Activated CD8-positive, alpha-beta memory T cell treated with anti-CD3 and anti-CD28 coated beads, Interleukin-2, amount 50 U/mL, for 24 hours (primary cell): ENCODE results near the gene RAB3A.
"Not testable (repeated sequence)": the region's sequence is repeated elsewhere in the genome, so short reads cannot be mapped to it uniquely, and the experiment has no call there.

ENCODE experiments used
- DNase-seq: peaks from one replicate; pipeline ENCODE4 v3.0.0-alpha.2; 2020; ENCODE audit errors: extremely low read depth

The RAB3A gene

DNA sequence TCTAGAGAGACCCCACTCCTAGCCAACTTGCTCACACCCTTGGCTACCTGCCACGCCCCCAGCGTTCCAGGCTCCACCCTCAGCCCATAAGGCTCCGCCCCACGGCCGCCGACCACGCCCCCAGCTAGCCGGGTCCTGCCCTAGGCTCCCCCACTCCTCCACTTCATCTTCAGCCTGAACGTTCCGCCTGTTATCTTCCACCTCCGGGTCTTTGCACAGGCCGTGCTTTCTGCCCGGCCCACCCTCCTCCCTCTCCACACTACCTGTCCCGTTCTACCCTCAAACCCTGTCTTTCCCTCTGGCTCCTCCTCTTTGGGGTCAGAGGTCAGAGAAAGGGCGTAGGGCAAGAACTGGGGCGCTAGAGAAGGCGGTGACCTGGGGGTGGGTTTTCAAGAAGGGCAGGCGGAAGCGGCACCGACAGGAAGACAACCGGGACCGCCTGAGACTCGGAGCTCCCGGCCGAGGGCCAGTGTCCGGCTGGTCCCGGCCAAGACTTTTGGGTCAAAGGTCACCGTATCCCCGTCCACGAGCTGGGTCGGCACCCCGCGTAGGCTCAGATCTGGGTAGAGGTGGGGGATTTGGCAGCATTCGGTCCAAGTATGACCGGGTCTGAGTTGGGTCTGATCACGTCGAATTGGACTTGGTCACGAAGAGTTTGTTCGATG lies 20.1 kb upstream of the RAB3A start:
- no peak for DNase-seq

- no peak for DNase-seq
Observed at GRCh38 chr19:18221815-18222725, 18.2 kb upstream of the RAB3A start.

- no peak for DNase-seq
Observed at GRCh38 chr19:18220632-18221275, 16.9 kb upstream of the RAB3A start.

GRCh38 chr19:18219911-18220631 lies 16.2 kb upstream of the RAB3A start:
- DNase-seq, result no peak

- no peak for DNase-seq
Observed at GRCh38 chr19:18218600-18218999, 14.8 kb upstream of the RAB3A start.

GRCh38 chr19:18218159-18218558 lies 14.3 kb upstream of the RAB3A start:
- no peak for DNase-seq

GRCh38 chr19:18216789-18217188 lies 12.9 kb upstream of the RAB3A start:
- DNase-seq, result no peak

GRCh38 chr19:18214779-18215433 lies 11.1 kb upstream of the RAB3A start:
- DNase-seq, result no peak

- no peak for DNase-seq
Observed at GRCh38 chr19:18211683-18212082, 7.8 kb upstream of the RAB3A start.

DNA sequence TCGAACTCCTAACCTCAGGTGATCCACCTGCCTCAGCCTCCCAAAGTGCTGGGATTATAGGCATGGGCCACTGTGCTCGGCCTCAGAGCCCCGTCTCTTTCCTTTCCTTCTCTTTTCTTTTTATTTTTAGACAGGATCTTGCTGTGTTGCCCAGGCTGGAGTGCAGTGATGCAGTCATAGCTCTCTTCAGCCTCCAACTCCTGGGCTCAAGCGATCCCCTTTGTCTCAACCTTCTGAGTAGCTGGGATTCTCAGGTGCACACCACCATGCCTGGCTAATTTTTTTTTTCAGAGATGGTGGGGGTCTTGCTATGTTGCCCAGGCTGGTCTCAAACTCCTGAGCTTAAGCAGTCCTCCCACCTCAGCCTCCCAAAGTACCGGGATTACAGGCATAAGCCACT lies 6.1 kb upstream of the RAB3A start:
- not testable (repeated sequence) for DNase-seq

- no peak for DNase-seq
Observed at GRCh38 chr19:18208098-18208951, 4.5 kb upstream of the RAB3A start.

GRCh38 chr19:18206018-18206417 lies 2.2 kb upstream of the RAB3A start:
- no peak for DNase-seq

DNA sequence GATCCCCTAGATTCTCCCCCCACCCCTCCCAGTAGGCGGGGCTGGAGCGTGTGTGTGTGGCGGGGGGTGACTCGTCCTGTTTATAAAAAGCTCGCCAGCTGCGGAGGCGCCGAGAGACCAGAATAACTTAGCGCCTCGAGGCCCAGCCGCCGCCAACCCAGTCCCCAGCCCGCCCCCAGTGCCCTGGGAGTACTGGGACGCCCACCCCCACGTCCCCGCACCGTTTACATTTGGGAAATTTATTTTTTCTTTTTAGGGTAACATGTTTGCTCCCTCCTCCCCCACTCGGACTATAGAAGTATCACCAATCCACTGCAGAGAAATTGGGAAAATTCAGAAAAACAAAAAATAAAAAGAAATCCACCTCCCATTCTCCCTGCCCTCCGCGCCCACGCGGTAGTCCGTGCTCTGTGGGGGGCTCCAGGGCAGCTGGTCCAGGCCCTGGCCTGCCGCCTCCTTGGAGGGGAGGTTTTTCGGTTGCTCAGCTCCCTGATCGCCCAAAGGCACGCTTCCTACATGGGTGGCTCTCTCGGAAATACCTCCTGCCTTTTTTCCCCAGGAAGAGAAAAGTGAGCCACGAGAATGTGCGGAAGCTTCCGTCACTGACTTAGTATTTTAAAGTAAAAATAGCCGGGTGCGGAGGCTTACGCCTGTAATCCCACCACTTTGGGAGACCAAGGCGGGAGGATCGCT lies 1.5 kb upstream of the RAB3A start:
- DNase-seq, result no peak

DNA sequence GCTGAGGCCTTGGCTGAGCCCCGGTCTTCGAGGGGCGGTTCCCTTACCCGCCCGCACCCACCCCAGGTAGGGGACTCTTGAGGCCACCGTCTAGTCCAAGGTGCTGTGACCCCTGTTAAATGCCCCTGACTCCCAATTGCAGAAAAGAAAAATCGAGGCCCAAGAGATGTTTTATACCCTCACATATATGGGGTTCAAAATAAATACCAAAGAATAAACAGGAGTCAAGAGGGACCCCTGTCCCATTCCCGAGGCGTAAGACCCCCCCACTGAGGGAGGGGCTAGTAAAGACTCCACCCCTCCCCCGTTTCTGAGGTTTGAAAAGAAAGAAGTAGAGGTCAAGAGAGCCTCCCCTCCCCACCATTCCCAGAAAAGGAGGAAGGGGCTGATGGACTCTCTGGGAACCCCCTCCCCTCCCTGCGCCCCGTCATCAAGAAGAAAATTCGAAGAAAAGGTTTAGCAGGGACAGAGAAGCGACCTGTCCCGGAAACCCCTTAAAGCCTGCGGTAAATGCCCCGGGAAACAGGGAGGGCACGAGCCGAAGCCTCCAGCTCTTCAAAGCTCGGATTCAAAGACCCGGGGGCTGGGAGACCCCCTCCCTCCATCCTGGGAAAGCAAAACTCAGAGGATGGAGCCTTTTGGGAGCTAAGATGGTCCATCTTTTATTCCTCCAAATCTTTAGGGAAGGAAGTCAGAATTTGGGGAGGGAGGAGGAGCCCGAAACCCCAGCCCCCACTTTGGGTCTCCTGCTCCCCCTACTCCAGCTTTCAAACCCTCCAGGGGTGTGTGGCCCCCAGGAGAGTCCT lies 755 bp upstream of the RAB3A start:
- DNase-seq, result no peak

GRCh38 chr19:18203408-18203862 lies 407 bp downstream of the RAB3A start:
- no peak for DNase-seq

DNA sequence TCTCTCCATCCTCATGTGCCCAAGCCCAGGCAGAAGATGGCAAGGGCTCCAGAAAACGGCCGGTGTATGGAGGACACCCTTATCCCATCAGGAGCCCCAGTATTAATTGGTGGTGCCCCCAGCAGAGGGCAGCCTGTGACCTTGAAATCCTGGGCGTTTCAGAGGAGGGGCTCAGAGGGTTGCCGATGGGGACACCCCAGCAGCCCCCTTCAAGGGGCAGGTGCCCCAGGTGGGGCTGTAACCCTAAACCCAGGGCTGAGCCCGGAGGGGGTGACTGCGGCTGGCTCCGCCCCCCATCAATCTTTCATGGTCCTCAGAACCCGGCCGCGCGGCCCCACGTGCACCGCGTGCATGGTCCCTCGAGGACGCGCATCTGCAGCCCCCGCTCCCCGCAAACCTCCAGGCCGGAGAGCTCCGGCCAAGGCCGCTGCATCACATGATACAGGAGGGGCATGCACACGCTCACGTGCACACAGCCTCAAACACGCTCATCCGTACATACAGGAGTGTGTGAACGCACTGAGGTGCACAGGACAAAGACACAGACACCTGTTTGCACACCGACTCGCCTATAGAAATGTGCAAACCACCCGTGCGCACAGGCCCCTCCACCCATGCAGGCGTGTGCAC lies 949 bp downstream of the RAB3A start:
- DNase-seq, result no peak

- DNase-seq, result no peak
Observed at GRCh38 chr19:18202397-18202777, 1.5 kb downstream of the RAB3A start.

DNA sequence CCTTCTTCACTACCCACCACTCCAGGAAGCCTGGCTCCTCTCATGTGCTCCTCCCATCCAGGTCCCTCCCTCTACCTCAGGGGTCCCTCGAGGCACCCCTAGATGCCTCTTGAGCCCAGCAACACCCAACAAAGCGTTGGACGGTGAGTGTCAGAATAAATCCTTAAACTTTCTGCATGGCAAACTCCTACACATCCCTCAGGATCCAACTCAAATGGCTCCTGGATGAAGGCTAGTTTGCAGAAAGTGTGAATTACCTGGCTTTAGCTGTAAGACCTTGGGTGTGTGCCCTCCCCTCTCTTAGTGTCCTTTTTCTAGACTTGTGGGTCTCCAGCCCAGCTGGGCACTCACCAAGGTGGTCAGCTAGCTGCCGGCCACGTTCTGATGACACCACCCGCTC lies 5.5 kb downstream of the RAB3A start:
- no peak for DNase-seq

GRCh38 chr19:18197941-18198340 lies 5.9 kb downstream of the RAB3A start:
- DNase-seq, result no peak
